ENCODE measurements around the gene PDX1. TPM values are rescaled to one million over a fixed set of nuclear protein-coding genes. Genes with fewer than 3 reads are reported as not detected.

PDX1 gene
- total RNA-seq, 2 experiments from 2014 or later: not detected

DNA sequence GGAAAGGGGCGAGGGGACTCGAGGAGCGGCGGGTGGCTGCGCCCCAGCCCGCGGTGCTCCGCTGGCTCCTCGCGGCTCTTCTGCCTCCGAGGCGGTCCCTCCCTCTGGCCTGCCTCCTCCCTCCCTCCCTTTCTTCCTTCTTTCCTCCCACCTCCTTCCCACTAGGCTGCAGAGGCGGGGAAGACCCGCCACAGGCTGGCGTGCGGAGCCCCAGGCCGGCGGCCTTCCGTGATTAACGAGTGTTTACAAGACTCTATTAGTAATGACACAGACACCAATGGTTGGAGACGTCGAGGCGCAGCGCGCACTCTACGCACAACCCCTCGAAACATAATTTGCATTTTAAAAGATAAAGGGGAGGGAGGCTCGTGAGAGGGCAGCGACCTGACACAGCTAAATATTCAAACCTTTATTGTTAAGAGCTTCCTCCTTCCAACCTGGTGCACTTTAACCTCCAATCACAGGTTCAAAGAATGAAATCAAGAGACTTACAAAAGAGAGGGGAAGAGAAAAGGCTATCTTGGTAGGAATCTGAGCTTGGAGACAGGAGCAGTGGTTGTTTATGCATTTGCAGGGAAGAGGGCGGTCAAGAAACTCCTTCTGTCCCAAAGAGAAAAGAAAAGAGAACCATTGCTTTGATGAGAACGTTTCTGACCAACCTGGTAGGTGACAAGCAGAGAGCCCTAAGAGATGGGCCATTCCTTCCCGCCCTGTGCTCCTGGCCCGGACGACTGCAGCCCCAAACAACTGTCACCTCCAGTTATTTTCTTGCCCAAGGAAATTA, 49.5 kb downstream of the PDX1 start, which contains the start of gene CDX2:
CDX2 (minus strand) TSS at position 234 of the 784 bp plus-strand sequence. CDS start 309 bp downstream, outside the sequence.
- Mint-ChIP-seq H3K4me3 (peak within 1 kb of the TSS; percentile 46), H3K27me3 (peaks cover 98% of the 10 kb centered on the region), H3K36me3 (no peaks in the 10 kb centered on the region), H3K27ac (peak within 1 kb of the TSS; percentile 44), H3K4me1 (peaks cover 14% of the 10 kb centered on the region), H3K9me3 (no peaks in the 10 kb centered on the region)
- no peak for DNase-seq

DNA sequence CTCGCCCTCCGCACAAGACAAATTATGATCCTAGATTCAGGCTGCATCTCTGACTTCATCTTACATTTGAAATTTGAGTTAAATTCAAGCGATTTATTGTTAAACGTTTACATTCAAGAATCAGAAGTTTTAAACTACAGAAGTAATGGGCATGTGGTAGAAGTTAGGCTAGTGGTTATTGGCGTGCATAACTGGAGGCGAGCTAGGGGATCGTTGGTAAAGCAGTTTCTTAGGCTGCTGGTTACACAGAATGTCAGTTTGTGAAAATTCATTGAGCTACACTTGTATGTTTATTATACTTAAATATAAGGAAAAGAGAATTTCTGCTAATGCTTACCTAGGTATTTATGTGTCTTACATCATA, 50.0 kb downstream of the PDX1 start:
- Mint-ChIP-seq H3K9me3 (no peaks in the 10 kb centered on the region), H3K4me3 (no peak overlapping the region), H3K36me3 (no peaks in the 10 kb centered on the region), H3K27ac (no peak overlapping the region), H3K27me3 (peaks cover 98% of the 10 kb centered on the region), H3K4me1 (peaks cover 14% of the 10 kb centered on the region)
- DNase-seq: no peak

- H3K27me3 Mint-ChIP-seq: peaks cover 98% of the 10 kb centered on the region
- H3K4me1 Mint-ChIP-seq: peaks cover 19% of the 10 kb centered on the region
- H3K36me3 Mint-ChIP-seq: no peaks in the 10 kb centered on the region
- H3K9me3 Mint-ChIP-seq: no peaks in the 10 kb centered on the region
- no peak for DNase-seq
- no peak overlapping the region for H3K27ac Mint-ChIP-seq
- no peak overlapping the region for H3K4me3 Mint-ChIP-seq
Measured at GRCh38 chr13:27970382-27971235, 50.8 kb downstream of the PDX1 start.

GRCh38 chr13:27971236-27971645, 51.4 kb downstream of the PDX1 start:
- H3K9me3 Mint-ChIP-seq: no peaks in the 10 kb centered on the region
- H3K4me3 Mint-ChIP-seq: no peak overlapping the region
- H3K27ac Mint-ChIP-seq: no peak overlapping the region
- no peak for DNase-seq
- peaks cover 20% of the 10 kb centered on the region for H3K4me1 Mint-ChIP-seq
- no peaks in the 10 kb centered on the region for H3K36me3 Mint-ChIP-seq
- H3K27me3 Mint-ChIP-seq: peaks cover 98% of the 10 kb centered on the region

- Mint-ChIP-seq H3K27me3 (peaks cover 98% of the 10 kb centered on the region), H3K27ac (no peak overlapping the region), H3K36me3 (no peaks in the 10 kb centered on the region), H3K9me3 (no peaks in the 10 kb centered on the region), H3K4me1 (peaks cover 20% of the 10 kb centered on the region), H3K4me3 (no peak overlapping the region)
- DNase-seq: no peak
Measured at GRCh38 chr13:27971776-27972477, 52.1 kb downstream of the PDX1 start.

GRCh38 chr13:27972478-27972820, 52.6 kb downstream of the PDX1 start:
- H3K4me3 Mint-ChIP-seq: no peak overlapping the region
- H3K4me1 Mint-ChIP-seq: peaks cover 20% of the 10 kb centered on the region
- H3K9me3 Mint-ChIP-seq: no peaks in the 10 kb centered on the region
- no peak overlapping the region for H3K27ac Mint-ChIP-seq
- peaks cover 98% of the 10 kb centered on the region for H3K27me3 Mint-ChIP-seq
- H3K36me3 Mint-ChIP-seq: no peaks in the 10 kb centered on the region
- no peak for DNase-seq

- no peak overlapping the region for H3K4me3 Mint-ChIP-seq
- no peak for DNase-seq
- peaks cover 20% of the 10 kb centered on the region for H3K4me1 Mint-ChIP-seq
- no peak overlapping the region for H3K27ac Mint-ChIP-seq
- H3K9me3 Mint-ChIP-seq: no peaks in the 10 kb centered on the region
- peaks cover 93% of the 10 kb centered on the region for H3K27me3 Mint-ChIP-seq
- no peaks in the 10 kb centered on the region for H3K36me3 Mint-ChIP-seq
Measured at GRCh38 chr13:27973291-27973690, 53.5 kb downstream of the PDX1 start.

DNA sequence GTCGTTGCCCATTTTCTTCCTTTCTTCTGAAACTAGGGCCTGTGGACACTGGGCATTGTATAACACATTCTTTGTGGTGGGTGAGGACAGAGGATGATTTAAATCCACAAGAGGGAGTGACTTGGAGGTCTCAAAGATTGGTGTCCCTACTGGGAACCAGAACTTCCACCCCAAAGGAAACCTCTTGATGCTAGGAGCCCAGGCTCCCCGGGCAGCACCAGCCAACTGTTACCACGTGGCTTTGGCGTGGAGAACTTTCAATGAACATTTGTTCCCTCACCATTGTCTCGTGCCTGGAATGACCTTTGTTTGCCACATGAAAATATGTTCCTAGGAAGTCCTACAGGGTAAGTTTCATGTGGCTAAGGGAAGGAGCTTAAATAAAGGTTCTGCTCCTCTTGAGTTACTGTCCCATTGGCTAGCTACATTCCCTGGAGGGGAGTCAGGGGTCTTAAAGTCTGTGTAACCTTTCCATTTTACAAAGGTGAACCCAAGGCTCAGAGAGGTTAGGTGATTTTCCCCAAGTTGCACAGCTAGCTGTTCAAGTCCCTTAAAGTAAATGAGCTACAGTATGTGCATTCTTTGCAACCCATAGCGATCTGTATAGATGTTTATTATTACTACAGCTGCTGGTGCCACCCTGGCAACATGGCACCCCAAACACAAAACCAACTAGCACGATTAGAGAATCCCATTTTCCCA, 54.3 kb downstream of the PDX1 start:
- no peak for DNase-seq
- H3K4me3 Mint-ChIP-seq: no peak overlapping the region
- H3K9me3 Mint-ChIP-seq: no peaks in the 10 kb centered on the region
- no peak overlapping the region for H3K27ac Mint-ChIP-seq
- no peaks in the 10 kb centered on the region for H3K36me3 Mint-ChIP-seq
- peaks cover 93% of the 10 kb centered on the region for H3K27me3 Mint-ChIP-seq
- peaks cover 19% of the 10 kb centered on the region for H3K4me1 Mint-ChIP-seq

Other genes starting within 250 kb of the PDX1 start
- not detected for gene GSX1, start 127.5 kb upstream of the PDX1 start, total RNA-seq
- gene CDX2, start 49.3 kb downstream of the PDX1 start, total RNA-seq: not detected
- gene URAD, start 68.7 kb downstream of the PDX1 start, total RNA-seq: not detected
- under 1 TPM in 1 of 2 experiments, not detected in 1; 0.19 TPM for gene FLT3, start 180.6 kb downstream of the PDX1 start, total RNA-seq
- gene PAN3, start 218.5 kb downstream of the PDX1 start, total RNA-seq: 10 to 100 TPM; 24.4 to 27.3 TPM

Data from activated naive CD8-positive, alpha-beta T cell treated with anti-CD3 and anti-CD28 coated beads for 36 hours (primary cell).